ENCODE measurements around the gene DNAH6.

DNA sequence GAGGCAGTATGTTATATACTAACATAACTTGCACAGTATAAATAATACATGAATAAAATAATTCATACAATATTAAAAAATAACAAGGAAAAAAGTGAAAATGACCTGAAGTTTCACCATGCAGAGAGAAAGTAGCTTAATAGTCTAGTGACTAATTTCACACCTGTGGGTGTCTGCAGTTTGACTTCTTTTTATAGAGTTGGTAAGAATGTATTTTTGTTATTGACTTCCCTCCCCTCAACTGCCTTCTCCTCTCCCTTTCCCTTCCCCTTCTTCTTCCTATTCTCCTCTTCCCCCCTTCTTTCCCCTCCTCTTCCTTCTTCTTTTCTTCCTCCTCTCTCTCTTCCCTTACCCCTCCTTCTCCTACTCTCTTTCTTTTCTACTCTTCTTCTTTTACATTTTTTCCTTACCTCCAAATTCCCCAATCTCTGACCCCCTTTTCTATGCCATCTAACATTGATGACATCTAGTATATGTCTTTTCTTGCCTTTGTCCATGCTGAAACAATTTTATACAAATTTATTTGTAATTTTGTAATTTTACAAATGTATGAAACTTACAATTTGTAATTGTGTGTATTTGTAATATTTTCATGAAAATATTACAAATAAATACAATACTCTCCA lies 3.1 kb downstream of the DNAH6 start:
- TF ChIP-seq, protein P1, sequence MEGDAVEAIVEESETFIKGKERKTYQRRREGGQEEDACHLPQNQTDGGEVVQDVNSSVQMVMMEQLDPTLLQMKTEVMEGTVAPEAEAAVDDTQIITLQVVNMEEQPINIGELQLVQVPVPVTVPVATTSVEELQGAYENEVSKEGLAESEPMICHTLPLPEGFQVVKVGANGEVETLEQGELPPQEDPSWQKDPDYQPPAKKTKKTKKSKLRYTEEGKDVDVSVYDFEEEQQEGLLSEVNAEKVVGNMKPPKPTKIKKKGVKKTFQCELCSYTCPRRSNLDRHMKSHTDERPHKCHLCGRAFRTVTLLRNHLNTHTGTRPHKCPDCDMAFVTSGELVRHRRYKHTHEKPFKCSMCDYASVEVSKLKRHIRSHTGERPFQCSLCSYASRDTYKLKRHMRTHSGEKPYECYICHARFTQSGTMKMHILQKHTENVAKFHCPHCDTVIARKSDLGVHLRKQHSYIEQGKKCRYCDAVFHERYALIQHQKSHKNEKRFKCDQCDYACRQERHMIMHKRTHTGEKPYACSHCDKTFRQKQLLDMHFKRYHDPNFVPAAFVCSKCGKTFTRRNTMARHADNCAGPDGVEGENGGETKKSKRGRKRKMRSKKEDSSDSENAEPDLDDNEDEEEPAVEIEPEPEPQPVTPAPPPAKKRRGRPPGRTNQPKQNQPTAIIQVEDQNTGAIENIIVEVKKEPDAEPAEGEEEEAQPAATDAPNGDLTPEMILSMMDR (IDR thresholded peaks at IDR 0.05): no peak
- no peak for TF ChIP-seq POLR2A (IDR thresholded peaks at IDR 0.05)
- no peak for TF ChIP-seq EP300 (IDR thresholded peaks at IDR 0.05; ENCODE audit: low read depth)
- TF ChIP-seq POLR2AphosphoS5 (IDR thresholded peaks at IDR 0.05): no peak

All from transverse colon (tissue), 4 donors.